Neuron (in vitro differentiated cells): ENCODE data around the gene XKR7.
A peak's percentile ranks its signal among the peaks of the same experiment; 100 is the strongest.
"Not testable (repeated sequence)": the region's sequence is repeated elsewhere in the genome, so short reads cannot be mapped to it uniquely, and the experiment has no call there.

Source experiments
- H2AFZ ChIP-seq: one replicate; pipeline ENCODE4 v1.6.1; 2013; ENCODE audit warnings: low read depth, mild to moderate bottlenecking, inconsistent platforms, low read length, moderate library complexity
- H3K27me3 ChIP-seq: one replicate; pipeline ENCODE4 v1.6.1; 2013; ENCODE audit warnings: low read length; ENCODE audit not compliant: insufficient read depth
- H3K36me3 ChIP-seq: one replicate; pipeline ENCODE4 v1.6.1; 2013; ENCODE audit warnings: low read length; ENCODE audit not compliant: insufficient read depth
- H3K4me1 ChIP-seq: one replicate; pipeline ENCODE4 v1.6.1; 2013; ENCODE audit warnings: low read length; ENCODE audit not compliant: insufficient read depth
- H3K4me3 ChIP-seq: 2 replicates; pipeline ENCODE4 v1.5.1; 2013; ENCODE audit warnings: mild to moderate bottlenecking, low read length, moderate library complexity
- H3K9me3 ChIP-seq: one replicate; pipeline ENCODE4 v1.6.1; 2013; ENCODE audit warnings: low read length

Gene XKR7

DNA sequence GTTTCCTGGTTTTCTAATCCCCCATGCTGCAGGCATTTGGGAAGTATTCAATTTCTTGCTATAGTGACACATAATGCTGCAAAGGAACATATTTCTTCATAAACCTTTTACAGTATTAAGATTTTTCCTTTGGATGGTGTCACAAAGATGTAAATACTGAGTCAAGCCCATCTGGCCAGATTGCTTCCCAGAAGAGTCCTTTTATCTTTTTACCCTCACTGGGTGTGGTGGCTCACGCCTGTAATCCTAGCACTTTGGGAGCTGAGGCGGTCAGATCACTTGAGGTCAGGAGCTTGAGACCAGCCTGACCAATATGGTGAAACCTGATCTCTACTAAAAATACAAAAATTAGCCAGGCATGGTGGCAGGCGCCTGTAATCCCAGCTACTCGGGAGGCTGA is 38.3 kb upstream of the XKR7 start:
- H3K27me3 ChIP-seq, H3K36me3 ChIP-seq, H3K4me1 ChIP-seq, H3K9me3 ChIP-seq, H2AFZ ChIP-seq, H3K4me3 ChIP-seq: not testable (repeated sequence)

DNA sequence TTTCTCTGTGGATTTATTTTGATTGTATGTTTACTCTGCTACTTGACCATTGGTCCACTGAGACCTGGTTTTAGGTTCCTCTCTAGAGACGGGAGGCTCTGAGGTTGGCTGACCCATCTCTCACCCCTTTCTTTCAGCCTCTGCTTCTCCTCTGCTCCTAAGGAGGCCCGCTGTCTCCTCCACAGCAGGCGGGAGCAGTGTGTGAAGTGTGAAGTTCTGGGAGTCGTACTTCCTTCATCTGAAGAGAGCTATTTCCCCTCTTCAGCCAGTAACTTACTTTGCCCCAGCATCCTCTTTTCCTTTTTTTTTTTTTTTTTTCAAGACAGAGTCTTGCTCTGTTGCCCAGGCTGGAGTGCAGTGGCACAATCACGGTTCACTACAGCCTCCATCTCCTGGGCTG is 37.2 kb upstream of the XKR7 start:
- Histone ChIP-seq H3K9me3 (no peaks in the 10 kb centered on the region), H2AFZ (no peak overlapping the region), H3K36me3 (no peaks in the 10 kb centered on the region)

DNA sequence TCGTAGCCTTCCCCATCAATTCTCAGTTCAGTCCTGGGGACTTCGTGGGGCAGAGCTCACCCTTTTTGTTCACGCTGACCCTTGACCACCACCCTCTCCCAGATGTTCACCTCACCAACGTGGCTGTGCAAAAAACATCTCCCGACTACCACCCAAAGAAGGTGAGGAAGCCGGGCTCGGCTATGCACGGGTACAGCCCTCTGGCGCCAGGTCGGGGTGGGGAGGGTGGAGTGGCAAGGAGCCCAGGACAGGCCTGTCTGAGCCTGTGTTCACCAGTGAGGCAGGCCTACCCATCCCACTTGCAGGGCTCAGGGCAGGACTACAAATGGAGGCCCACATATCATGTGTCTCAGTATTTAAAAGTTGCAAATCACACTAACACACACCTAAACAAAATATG is 34.3 kb upstream of the XKR7 start:
- Histone ChIP-seq H3K36me3 (no peaks in the 10 kb centered on the region), H2AFZ (no peak overlapping the region), H3K9me3 (no peaks in the 10 kb centered on the region), H3K4me1 (no peaks in the 10 kb centered on the region), H3K4me3 (no peak overlapping the region), H3K27me3 (no peaks in the 10 kb centered on the region)

More for the DNA sequence above, 37.2 kb upstream of the XKR7 start:
- H3K27me3 ChIP-seq = peaks cover 3% of the 10 kb centered on the region
- no peaks in the 10 kb centered on the region for H3K4me1 ChIP-seq
- H3K4me3 ChIP-seq = no peak overlapping the region

DNA sequence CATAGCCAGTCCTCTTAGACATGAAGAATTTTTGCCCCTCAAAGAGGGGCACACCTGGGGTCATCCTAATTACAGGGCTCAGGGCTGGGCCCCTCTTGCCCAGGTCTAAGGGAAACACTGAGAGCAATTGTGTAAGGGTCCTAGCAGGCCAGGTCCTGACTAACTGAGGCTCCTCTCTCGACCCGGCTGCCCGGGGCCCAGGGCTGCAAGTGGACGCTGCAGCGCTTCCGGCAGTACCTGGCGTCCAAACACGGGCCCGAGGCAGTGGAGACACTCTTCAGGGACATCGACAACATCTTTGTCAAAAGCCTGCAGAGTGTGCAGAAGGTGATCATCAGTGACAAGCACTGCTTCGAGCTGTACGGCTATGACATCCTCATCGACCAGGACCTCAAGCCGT is 33.5 kb upstream of the XKR7 start:
- no peak overlapping the region for H3K4me3 ChIP-seq
- H3K4me1 ChIP-seq = no peaks in the 10 kb centered on the region
- H3K36me3 ChIP-seq = no peaks in the 10 kb centered on the region
- no peaks in the 10 kb centered on the region for H3K9me3 ChIP-seq
- H3K27me3 ChIP-seq = no peaks in the 10 kb centered on the region
- H2AFZ ChIP-seq = no peak overlapping the region

DNA sequence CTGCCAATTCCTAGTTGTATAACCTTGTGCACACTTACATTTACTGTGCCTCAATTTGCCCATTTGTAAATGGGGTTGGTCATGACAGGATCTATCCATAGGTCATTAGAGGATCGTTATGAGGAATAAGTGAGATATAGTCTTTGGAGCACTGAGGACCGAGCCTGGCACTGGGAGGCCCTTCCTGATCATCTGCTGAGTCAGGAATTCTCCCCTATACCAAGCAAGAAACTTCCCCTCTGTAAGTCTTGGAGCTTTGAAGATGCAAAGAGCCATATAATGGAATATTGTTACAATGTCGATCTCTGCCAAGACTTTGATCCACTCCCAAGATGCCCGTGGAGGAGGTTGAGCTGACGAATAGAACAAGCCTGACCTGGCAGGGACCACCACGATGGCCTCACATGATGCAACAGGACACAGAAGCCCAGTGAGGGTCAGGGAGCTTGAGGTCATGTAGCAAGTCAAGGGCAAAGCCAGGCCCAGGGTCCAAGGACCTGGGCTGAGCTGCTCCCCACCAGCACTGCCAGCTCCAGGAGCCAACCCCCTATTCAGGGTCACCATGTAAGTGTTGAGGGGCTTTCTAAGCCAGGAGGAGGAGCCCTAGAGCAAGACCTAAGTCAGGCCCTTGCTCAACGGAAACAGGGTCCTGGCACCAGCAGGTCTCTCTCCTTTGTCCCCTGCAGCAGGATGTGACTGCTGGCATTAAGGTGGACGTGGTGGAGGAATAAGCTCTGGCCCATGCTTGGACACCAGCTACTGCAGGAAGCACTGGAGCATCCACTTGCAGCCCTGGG is 32.8 kb upstream of the XKR7 start:
- Histone ChIP-seq H3K9me3 (no peaks in the 10 kb centered on the region), H3K4me1 (no peaks in the 10 kb centered on the region), H3K4me3 (no peak overlapping the region), H3K36me3 (no peaks in the 10 kb centered on the region), H3K27me3 (no peaks in the 10 kb centered on the region), H2AFZ (no peak overlapping the region)

DNA sequence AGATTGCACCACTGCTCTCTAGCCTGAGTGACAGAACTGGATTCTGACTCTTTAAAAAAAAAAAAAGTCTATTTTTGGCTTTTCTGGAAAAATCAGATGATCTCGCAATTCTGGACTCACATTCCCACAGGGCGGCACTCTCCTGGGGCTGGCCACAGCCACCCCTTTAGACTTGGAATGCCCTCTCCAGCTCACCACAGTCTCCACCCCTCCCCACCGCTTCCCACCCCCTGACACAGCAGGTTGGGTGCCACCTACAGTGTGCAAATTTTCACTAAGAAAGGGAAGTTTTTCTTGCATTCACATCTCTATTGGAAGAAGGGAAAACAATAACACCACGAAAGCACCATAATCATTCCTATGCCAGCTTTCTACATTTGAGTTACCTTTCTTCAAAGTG is 31.5 kb upstream of the XKR7 start:
- Histone ChIP-seq H3K36me3 (no peaks in the 10 kb centered on the region), H3K4me1 (no peaks in the 10 kb centered on the region), H2AFZ (no peak overlapping the region), H3K9me3 (no peaks in the 10 kb centered on the region), H3K27me3 (no peaks in the 10 kb centered on the region), H3K4me3 (no peak overlapping the region)

DNA sequence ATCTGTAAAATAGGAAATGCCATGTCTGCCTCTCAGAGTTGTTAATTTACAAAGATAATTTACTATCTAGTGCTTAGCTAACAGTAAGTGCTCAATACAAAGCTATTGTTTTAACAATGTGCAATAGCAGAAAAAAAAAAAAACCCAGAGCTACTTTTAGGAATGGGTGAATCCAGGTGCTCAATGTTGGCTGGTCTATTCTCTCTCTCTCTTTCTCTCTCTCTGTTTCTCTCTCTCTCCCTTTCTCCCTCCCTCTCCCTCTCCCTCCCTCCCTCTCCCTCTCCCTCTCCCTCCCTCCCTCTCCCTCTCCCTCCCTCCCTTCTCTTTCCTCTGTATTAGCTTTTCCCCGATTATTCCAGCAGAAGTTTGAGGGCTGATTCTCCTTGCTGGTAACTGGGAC is 30.1 kb upstream of the XKR7 start:
- Histone ChIP-seq H3K4me3 (no peak overlapping the region), H2AFZ (no peak overlapping the region), H3K4me1 (no peaks in the 10 kb centered on the region), H3K36me3 (no peaks in the 10 kb centered on the region), H3K9me3 (no peaks in the 10 kb centered on the region), H3K27me3 (no peaks in the 10 kb centered on the region)

DNA sequence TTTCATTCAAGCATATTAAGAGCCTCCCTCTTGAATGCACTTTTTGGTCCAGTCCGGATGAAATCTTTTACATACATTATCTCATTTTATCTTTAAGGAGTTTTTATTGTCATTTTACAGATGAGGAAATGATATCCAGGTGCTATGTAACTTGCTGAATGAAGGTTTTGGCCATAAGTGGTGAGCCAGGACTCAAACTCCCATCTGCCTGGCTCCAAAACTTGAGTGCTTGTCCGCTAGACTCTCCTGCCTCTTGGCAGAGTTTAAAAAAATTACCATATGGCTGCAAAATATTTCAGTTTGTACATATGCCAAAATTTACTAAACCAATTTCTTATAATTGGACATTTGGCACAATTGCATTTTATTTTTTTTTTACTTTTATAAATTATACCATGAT is 28.3 kb upstream of the XKR7 start:
- H3K4me1 ChIP-seq = no peaks in the 10 kb centered on the region
- no peaks in the 10 kb centered on the region for H3K27me3 ChIP-seq
- no peak overlapping the region for H3K4me3 ChIP-seq
- peaks cover 1% of the 10 kb centered on the region for H3K36me3 ChIP-seq
- no peak overlapping the region for H2AFZ ChIP-seq
- H3K9me3 ChIP-seq = no peaks in the 10 kb centered on the region

DNA sequence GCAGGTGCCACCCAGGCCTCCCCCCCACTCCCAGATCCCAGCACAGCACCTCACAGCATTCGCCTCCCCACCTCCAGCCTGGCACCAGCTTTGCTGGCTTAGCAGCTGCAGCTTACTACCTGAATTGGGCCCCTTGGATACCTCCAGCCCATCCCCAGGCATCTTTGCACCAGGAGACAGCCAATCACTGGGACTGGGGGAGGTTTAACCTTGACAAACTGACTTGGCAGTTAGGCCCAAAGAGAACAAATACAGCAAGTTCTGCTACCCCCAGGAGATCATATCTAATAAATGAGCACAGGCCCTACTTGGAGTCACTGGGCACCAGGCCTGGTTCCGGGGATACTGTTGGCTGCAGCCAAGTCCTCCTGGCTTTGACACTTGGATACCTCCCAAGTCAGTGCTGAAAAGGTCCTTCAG is 24.9 kb upstream of the XKR7 start:
- H3K27me3 ChIP-seq = no peaks in the 10 kb centered on the region
- no peak overlapping the region for H2AFZ ChIP-seq
- peaks cover 35% of the 10 kb centered on the region for H3K36me3 ChIP-seq
- no peaks in the 10 kb centered on the region for H3K4me1 ChIP-seq
- H3K4me3 ChIP-seq = no peak overlapping the region
- H3K9me3 ChIP-seq = peaks cover under 1% of the 10 kb centered on the region

DNA sequence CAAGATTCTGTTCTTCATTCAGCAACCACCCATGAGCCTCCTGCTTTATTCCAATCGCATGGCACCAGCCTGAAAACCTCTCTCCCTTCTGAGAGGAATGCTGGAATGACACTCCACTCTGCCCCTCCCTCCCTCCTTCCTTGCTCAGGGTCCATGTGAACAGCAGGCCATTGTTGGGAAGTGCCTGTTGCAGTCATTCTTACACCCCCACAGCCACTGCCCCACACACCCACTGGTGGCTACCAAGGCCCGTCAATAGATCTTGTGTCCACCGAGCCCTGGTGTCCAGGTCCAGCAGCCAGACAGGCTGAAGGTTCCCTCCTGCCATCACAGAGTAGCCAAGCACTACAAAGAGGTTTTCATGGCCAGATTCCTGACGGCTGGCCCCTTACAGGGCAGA is 22.6 kb upstream of the XKR7 start:
- Histone ChIP-seq H3K9me3 (peaks cover 6% of the 10 kb centered on the region), H3K4me3 (no peak overlapping the region), H3K36me3 (peaks cover 56% of the 10 kb centered on the region), H2AFZ (no peak overlapping the region), H3K4me1 (peaks cover 3% of the 10 kb centered on the region), H3K27me3 (no peaks in the 10 kb centered on the region)

DNA sequence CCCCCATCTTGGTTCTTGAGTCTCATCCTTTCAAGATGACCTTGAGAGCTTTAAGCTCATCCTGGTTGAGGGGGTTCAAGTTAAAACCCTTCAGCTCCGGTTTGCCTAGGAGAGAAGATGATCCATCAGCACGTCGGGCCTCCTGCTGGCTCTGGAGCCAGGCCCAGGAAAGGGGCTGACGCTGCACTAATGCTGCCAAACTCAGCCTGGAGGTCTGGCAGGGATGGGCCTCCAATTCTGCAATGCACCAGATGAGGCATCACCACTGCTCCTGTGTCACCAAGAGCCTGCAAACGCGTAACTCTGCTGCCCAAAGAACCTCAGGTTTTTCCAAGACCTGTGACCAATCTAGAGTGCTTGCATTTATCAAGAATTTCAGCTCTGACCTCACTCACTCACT is 22.2 kb upstream of the XKR7 start:
- no peak overlapping the region for H3K4me3 ChIP-seq
- no peaks in the 10 kb centered on the region for H3K27me3 ChIP-seq
- H3K4me1 ChIP-seq = peaks cover 7% of the 10 kb centered on the region
- no peak overlapping the region for H2AFZ ChIP-seq
- H3K36me3 ChIP-seq = peaks cover 57% of the 10 kb centered on the region
- peaks cover 6% of the 10 kb centered on the region for H3K9me3 ChIP-seq

DNA sequence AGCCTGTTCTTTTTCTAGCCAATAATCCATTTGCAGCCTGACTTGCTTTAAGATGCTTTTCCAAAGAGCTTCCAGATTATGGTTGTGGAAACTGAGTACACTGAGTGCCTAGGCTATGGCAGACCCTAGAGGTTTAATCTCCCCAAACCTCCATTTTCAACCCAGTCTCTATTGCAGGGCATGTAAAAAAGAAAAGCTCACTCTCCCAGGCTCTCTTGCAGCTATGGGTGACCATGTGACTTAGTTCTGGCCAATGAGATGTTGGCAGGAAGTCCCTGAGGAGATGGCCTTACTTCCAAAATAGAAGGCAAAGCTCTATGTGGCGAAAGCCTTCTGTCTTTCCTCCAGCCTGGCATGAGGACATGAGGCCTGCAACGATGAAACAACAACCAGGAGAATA is 19.9 kb upstream of the XKR7 start:
- peaks cover 14% of the 10 kb centered on the region for H3K4me1 ChIP-seq
- peaks cover 6% of the 10 kb centered on the region for H3K9me3 ChIP-seq
- no peaks in the 10 kb centered on the region for H3K27me3 ChIP-seq
- no peak overlapping the region for H3K4me3 ChIP-seq
- H3K36me3 ChIP-seq = peaks cover 57% of the 10 kb centered on the region
- H2AFZ ChIP-seq = no peak overlapping the region

DNA sequence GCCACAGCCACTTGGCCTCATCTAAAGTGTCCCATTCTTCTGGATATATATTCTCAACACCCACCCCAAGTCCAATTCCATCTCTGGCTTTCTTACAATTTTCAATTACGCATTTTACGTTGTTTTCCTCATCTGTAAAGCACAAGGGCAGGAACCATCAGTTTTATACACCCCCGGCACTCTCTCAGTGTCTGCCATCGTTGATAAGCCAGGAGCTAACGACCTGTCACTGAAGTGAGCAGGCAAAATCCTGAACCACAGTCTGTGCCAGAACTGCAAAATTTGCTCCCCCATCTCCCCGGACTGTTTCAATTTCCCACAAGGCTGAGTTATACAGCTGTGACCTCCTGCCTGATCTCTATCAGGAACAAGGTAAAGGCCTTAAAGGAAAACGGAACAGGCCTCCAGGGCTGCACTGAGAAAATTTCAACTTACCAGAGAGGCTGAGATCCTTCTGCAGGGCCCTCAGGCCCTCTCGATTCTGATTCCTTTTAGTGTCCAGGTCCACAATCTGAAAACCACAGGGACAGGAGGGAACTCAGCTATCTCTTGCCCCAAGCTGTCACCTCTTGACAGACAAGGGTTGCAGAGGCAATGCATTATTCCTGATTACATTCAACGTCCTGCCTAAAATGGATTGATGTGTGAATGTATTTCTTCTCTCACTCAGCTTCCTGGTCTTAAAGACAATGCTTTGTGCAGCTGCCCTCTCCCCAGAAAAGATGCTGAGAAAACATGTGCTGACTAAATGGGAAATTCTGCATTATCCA is 17.9 kb upstream of the XKR7 start:
- Histone ChIP-seq H3K4me3 (peak overlapping the region; percentile 100), H3K27me3 (peaks cover 3% of the 10 kb centered on the region), H3K36me3 (peaks cover 51% of the 10 kb centered on the region), H3K9me3 (peaks cover 6% of the 10 kb centered on the region), H3K4me1 (peaks cover 14% of the 10 kb centered on the region), H2AFZ (no peak overlapping the region)
